ENCODE results near the gene ADAP2.
"Not testable (repeated sequence)": the region's sequence is repeated elsewhere in the genome, so short reads cannot be mapped to it uniquely, and the experiment has no call there.

Gene ADAP2, protein sequence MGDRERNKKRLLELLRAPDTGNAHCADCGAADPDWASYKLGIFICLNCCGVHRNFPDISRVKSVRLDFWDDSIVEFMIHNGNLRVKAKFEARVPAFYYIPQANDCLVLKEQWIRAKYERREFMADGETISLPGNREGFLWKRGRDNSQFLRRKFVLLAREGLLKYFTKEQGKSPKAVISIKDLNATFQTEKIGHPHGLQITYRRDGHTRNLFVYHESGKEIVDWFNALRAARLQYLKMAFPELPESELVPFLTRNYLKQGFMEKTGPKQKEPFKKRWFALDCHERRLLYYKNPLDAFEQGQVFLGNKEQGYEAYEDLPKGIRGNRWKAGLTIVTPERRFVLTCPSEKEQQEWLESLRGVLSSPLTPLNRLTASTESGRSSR

DNA sequence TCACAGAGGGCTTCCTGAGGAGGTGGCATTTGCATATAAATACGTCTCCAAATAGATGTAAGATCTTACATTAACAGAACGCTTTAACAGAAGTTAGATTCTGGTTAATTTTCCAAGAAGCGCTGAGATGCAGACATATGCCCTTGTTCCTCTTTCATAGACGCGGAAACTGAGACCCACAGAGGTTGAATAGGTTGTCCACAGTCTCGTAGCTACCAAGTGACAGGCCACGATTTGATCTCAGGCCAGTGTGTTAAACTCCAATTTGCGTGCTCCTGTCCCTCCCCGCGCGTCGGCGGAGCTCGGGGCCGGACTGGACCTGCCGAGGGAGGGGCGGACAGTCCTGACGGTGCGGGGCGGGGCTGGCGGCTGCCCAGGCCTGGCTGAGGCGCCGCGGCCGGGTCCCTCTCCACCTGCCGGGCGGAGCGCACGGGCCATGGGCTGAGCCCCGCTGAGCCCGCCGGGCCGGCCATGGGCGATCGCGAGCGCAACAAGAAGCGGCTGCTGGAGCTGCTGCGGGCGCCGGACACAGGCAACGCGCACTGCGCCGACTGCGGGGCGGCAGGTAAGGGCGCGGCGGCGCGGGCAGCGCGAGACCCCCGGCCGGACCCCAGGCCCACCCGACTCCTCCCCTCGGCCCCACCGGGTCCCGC, at the start of gene ADAP2:
Gene ADAP2, plus strand, starts transcription at position 402 of the 653 bp plus-strand sequence. Its CDS starts 70 bp downstream, at position 472.
- no peak for DNase-seq (ENCODE audit: low read depth)

DNA sequence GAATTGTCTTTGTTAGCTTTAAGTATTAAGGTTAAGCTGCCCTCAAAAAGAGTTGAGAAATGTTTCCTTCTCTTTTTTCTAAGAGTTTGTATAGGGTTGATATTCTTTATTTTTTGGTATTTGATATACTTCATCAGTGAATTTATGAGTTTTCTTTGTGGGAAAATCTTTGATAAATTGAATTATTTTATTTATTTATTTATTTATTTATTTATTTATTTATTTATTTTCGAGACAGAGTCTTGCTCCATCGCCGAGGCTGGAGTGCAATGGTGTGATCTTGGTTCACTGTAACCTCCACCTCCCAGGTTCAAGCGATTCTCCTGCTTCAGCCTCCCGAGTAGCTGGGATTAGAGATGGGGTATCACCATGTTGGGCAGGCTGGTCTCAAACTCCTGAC, 35.6 kb upstream of the ADAP2 start:
- no peak for DNase-seq (ENCODE audit: low read depth)

DNA sequence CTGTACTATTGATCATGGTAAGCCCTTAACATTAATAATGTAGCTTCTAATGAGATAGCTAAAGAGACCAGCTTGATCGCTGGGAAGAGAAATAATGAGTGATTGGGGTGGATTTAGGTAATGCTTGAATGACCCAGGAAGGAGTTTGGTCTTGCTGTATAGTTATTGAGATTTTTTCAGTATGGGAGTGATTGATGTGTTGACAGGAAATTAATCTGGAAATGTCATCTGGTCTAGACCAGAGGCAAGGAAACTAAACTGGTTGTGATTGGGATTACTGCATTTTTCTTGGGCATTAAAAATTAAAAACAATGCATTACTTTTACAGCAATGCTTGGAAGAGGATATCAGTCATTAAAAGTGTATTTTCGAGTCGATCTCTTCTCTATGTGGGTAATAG, 27.5 kb upstream of the ADAP2 start:
- no peak for DNase-seq (ENCODE audit: low read depth)

DNA sequence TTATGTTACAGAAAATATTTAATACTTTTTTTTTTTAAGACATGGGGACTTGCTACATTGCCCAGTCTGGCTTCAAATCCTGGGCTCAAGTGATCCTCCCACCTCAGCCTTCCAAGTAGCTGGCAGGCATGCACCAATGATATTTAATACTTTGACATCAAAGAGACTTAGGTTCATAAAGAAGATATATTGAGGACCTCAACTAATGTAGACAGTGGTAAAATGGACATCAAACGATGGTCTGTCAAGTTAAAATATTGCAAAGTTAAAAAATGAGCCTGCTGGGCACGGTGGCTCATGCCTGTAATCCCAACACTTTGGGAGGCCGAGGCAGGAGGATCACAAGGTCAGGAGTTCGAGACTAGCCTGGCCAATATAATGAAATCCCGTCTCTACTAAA, 24.4 kb upstream of the ADAP2 start:
- DNase-seq (ENCODE audit: low read depth), result no peak

DNA sequence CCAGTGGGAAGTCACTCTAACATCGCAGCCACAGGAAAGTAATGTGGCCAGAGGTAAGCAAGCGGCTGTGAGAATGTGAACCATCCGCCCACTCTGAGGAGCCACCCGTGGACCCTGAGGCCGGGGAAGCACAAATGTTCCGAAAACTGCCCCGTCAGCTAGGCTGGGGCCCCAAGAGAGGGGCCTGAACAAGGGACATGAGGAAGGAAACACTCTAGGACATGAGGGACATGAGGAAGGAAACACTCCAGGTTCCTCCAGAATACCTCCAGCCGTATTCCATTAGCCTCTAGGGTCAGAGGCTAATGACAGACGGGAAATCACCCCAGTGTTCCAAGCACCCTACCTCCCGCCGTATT, 16.0 kb upstream of the ADAP2 start:
- DNase-seq (ENCODE audit: low read depth), result no peak

DNA sequence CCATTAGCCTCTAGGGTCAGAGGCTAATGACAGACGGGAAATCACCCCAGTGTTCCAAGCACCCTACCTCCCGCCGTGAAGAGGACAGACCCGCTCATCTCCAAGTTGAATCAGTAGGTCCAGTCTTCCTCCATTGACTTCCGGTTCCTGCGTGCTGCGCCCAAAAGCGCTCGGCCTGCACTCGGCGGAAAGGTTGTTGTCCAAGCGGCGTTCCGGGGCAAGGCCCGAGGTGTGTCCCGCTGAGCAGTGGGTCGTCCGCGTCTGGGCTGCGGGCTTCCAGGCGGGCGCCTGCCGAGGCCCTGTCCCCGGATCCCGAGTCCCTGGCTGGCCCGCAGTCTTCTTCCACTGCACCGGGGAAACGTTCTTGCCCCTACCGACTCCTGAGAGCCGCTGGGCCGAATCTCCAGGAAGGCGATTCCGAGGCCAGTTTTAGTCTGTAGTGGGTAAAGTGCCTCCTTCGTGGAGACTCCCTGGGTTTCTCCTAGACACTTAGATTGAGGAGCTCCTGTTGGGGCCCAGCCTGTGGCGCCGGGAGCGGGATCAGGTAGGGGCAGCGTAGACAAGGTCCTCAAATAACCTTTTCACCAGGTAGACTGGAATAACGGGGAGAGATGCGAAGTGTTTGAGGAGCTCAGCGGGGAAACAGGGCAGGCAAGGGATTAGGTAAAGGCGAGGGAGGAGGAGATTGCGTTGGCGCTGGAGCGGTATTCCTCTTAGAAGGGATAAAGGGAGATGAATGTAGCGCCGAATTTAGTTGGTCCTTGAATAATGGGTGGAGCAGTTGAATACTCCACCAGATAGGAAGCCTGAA, 15.4 kb upstream of the ADAP2 start, which contains the start of gene TEFM:
Gene TEFM, minus strand, starts transcription at position 138 of the 811 bp plus-strand sequence. Its CDS starts 40 bp downstream, at position 98.
- peak; percentile 56 for DNase-seq (ENCODE audit: low read depth)

DNA sequence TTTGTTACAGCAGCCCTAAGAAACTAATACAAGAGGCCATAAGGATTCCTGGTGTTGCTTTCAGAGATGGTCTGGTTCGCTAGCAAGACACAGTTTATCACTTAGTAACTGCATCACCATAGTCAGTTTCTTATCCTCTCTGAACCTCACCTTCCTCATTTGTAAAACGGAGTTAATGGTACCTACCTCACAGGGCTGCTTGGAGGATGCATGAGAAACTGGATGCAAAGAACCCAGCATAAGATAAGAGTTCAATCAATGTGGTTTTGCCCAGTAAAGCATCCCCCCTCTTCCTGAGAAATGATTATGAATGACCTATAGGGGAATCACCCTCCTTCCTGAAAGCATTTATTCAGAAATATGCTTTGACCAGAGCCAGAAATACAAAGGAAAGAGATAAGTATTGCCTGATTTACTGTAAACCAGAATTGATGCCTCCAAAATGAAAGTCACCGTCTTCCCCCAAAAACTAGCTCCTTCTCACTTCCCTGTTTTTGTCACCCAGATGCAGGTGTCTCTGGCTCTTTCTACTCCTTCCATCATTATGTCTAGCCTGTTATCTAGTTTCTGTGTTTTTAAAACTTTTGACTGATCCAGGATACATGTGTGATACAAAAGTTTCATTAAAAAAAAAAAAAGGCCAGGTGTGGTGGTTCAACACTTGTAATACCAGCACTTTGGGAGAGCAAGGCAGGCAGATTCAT, 12.9 kb upstream of the ADAP2 start:
- no peak for DNase-seq (ENCODE audit: low read depth)

DNA sequence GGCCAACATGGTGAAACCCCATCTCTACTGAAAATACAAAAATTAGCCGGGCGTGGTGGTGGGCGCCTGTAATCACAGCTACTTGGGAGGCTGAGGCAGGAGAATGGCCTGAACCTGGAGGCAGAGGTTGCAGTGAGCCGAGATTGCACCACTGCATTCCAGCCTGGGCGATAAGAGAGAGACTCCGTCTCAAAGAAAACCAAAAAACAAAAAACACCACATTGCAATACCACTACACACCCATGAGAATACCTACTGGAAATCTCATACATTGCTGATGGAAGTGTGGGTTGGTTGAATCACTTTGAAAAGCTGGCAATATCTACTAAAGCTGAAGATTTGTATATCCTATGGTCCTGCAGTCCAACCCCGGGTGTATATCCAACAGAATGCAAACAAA, 11.6 kb upstream of the ADAP2 start:
- not testable (repeated sequence) for DNase-seq (ENCODE audit: low read depth)

DNA sequence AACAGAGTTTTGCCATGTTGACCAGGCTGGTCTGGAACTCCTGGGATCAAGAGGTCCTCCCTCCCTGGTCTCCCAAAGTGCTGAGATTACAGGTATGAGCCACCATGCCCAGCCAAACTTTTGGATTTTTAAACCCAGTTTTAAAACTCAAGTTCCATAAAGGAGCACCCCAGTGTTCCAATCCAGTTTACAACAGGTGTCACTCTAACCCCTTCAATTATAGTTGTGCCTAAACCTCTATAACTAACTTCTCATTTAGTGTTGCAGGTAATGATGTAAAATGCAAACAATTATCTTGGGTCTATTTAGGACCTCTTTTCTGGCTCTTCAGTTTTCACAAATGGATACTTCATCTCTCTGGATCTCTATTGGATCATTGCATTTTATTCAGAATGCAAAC, 7.8 kb upstream of the ADAP2 start:
- no peak for DNase-seq (ENCODE audit: low read depth)

DNA sequence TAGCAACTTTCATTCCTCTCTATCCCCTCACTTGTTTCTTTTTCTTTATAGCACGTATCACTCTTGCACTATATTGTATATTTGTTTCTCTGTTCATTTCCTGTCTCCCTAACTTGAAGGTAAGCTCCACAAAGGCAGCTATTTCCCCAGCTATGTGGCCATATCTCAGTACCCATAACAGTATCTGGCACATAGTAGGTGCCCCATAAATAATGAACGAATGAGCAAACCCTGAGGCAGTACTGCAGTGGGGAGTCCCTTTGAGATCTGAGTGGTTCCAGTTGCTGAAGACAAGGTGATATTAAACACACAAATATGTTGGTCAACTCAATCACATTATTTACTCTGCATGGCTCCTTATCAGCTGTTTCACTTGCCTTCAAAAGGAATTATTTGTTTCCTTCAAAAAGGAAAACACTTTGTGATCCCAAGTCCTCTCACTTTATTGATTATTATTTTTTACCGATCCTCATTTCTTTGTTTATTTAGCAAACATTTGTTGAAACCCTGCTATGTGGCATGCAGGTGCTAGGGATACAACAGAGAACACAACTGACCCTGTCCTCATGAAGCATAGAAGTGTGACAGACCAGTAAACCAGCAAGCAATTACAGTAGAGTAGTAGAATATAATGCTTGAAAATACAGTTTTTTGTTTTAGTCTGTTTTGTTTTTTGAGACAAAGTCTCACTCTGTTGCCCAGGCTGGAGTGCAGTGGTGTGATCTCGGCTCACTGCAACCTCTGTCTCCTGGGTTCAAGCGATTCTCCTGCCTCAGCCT, 5.7 kb upstream of the ADAP2 start:
- DNase-seq (ENCODE audit: low read depth), result no peak

DNA sequence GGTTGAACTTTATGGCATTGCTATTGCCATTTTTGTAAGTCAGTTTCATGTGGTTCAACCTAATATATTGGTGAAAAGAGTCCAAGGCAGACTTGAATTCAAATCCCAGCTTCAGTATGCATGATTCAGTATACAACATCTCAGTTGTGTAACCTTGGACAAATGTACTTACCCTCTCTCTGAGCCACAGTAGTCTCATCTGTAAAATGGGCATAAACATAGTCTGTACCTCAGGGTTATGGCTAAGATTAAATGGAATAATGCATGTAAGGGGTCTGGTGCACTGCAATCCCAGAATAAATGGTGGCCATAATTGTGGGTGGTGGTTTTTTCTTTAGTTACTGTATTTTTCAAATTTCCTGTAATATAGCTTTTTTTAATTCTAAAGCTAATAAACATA, 4.7 kb upstream of the ADAP2 start:
- DNase-seq (ENCODE audit: low read depth), result no peak

DNA sequence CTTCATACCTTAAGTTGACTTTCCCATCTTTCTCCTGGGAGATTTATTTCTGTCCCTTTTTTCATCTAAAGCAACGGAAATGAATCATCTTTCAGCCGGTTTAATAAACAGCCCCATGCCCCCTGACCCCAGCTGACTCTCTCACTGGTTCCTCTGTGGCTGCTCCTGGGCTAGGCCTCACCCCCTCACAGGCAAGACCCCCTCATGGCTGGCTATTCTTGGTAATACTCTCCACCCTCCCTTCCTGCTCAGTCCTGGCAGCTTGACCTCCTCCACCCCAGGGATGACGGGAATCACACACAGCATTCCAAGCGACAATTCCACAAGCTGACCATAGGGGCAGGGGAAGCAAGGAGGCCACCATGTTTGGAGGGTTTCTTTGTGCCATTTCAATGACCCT, 1.5 kb upstream of the ADAP2 start:
- DNase-seq (ENCODE audit: low read depth), result no peak

DNA sequence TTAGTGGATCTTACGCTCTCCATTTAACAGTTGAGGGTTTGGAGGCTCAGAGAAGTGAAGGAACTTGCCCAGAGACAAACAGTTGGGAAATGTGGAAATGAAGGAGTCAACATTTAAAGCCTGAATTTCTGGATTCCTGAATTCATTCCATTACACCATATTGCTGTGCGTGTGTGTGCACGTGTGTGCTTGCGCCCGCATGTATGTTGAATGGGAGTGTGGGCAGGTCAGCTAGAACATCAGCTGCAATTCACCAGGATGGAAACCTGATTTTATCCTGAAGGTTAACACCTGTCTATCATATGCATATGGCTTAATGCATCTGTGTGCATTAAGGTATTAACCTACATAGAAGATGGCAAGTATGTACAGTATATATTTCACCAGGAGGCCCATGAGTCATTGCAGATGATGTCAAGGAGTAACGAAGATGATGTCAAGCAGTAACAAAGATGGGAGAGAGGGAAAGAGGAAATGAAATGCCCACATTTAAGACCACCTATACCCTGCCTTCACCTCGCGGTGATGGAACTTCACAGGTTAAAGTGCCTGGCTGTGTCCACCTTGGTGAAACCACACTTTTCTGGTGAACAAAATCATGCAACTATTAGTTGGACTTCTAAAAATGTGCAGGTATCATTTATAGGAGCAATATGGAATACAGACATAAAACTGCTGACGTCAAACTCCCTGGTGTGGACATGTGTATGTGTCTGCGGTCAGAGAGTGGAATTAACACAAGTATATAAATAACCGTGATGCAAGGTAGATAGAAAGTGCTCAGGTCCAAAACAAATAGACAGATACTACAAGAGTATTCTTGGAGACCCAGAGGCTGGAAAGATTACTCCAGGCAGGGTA, 832 bp upstream of the ADAP2 start:
- DNase-seq (ENCODE audit: low read depth), result no peak

DNA sequence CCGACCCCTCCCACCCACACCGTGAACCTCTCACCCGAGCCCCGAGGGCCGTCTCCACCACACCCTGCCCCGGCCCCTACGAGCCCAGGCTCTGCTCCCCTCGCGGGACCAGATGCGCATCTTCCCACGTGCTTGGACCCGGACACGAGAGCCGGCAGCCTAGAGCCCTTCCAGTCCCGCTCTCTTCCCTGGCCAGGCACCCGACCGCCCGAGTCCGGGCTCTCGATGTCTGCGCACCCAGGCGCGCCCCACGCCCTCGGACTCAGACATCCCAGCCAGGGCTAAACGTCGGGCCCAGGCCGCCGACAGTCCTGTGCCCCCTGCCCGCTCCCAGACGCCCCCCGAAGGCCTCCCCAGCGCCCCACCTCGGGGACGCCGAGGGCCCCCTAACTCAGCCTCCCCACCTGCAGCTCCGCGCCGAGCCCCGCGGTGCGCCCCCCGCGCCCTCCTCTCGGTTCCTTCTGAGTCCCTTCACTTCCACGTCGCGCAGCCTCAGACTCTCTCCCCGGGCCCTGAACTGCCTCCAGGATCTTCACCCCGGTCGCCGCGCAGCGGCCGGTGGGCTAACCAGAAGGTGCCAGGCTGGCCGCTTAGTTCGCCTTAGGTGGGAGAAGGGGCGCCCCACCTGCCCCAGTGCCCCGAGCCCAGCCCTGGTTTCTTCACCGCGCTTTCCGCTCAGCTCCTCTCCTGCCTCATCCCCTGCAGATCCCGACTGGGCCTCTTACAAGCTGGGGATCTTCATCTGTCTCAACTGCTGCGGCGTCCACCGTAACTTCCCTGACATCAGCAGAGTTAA, 688 bp downstream of the ADAP2 start:
- DNase-seq (ENCODE audit: low read depth), result no peak

DNA sequence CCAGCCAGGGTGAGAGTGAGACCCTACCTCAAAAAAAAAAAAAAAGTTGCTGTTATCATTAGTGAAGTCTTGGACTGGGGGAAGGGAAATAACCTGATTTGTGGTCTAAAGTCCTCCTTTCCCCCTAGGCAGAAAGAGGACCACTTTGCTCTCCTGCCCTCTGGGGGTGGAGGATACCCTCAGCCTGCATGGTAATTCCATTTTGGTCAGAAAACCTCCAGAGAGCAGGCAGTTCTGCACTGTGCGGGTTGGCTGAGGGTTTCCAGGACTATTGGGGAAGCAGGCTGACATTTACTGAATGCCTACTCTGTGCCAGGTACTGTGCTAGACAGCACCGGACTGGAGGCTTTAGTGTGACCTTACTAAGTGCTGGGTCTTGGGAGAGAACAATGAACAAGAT, 2.6 kb downstream of the ADAP2 start:
- no peak for DNase-seq (ENCODE audit: low read depth)

DNA sequence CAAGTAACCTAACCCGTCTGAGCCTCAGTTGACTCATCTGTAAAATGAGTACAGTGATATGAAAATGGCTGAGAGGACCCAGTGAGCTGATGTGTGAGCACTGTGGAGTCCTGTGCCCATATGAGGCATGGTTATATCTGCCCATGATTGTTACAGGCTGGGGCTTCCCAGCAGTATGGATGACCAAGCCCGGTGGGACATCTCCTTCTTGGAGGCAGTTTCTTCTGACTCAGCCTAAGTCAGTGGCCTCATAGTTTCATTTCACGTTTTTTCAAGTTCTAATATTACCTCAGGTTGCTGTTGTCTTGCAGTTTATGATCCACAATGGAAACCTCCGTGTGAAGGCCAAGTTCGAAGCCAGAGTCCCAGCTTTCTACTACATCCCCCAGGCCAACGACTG, 4.8 kb downstream of the ADAP2 start:
- DNase-seq (ENCODE audit: low read depth), result no peak

DNA sequence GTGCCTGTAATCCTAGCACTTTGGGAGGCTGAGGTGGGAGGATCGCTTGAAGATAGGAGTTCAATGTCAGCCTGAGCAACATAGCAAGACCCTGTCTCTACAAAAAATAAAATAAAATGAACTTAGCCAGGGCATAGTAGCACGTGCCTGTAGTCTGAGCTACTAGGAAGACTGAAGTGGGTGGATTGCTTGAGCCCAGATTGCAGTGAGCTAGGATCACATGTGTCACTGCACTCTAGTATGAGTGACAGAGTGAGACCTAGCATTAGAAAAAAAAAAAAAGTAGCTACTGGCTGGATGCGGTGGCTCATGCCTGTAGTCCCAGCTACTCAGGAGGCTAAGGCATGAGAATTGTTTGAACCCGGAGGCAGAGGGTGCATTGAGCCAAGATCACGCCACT, 6.0 kb downstream of the ADAP2 start:
- no peak for DNase-seq (ENCODE audit: low read depth)

DNA sequence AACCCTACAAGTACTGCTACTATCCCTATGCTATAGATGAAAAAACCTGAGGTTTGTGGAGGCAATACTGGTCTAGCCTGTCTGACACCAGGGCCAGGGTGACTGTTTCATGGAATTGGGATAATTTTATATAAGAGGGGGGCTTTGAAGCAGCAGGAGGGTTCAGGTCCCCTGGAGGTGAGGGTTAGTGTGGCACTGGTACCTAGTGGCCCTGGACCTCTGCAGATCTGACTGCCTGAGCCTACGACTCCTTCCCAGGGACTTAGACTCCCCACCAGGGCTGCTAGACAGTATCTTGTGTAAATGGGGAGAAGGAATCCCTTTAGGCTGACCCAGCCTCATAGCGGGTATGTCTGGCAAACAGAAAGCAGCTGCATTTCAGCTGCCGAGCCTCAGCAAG, 6.8 kb downstream of the ADAP2 start:
- no peak for DNase-seq (ENCODE audit: low read depth)

DNA sequence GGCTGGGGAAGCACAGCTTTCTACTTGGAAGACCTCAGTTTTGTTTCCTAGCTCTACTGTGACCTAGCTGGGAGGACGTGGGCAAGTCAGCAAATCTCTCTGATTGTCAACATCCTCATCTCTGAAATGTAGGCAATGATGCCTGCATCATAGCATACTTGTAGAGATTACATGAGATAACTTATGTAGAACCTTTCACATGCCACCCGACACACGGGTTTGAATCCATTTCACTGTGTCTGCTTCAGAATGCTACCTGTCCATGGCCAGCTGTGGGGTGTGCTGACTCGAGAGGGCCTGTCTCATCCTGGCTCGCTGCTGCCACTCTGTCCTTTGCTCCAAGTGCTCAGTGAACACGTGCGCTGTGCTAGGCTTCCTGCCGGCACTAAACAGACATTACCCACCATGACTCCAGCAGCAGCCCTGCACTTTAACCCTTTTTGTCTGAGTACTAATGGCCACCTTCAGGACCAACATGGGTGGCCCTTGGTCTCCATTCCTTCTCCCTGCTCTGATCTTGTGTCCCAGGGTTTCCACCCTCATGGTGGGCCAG, 7.4 kb downstream of the ADAP2 start:
- DNase-seq (ENCODE audit: low read depth), result no peak

All from non-pigmented ciliary epithelial cell (primary cell).